ENCODE measurements around the gene ALDH1A3.

ALDH1A3 gene

GRCh38 chr15:100891307-100892012, 11.8 kb downstream of the ALDH1A3 start:
- Histone ChIP-seq H4K20me1 (ENCODE audit: insufficient read depth) (no peaks in the 10 kb centered on the region), H3K9ac (no peak overlapping the region), H3K27me3 (ENCODE audit: insufficient read depth, low read depth) (no peaks in the 10 kb centered on the region), H3K4me2 (no peak overlapping the region), H3K4me1 (ENCODE audit: low read depth, poor library complexity, severe bottlenecking) (no peaks in the 10 kb centered on the region), H3K27ac (no peak overlapping the region), H2AFZ (ENCODE audit: low read depth) (no peak overlapping the region), H3K36me3 (ENCODE audit: insufficient read depth) (no peaks in the 10 kb centered on the region), H3K4me3 (IDR thresholded peaks at IDR 0.05; ENCODE audit: insufficient read depth, low read depth, low read length) (no peak overlapping the region), H3K79me2 (ENCODE audit: insufficient read depth, low read depth) (no peaks in the 10 kb centered on the region)
- TF ChIP-seq, protein P1, sequence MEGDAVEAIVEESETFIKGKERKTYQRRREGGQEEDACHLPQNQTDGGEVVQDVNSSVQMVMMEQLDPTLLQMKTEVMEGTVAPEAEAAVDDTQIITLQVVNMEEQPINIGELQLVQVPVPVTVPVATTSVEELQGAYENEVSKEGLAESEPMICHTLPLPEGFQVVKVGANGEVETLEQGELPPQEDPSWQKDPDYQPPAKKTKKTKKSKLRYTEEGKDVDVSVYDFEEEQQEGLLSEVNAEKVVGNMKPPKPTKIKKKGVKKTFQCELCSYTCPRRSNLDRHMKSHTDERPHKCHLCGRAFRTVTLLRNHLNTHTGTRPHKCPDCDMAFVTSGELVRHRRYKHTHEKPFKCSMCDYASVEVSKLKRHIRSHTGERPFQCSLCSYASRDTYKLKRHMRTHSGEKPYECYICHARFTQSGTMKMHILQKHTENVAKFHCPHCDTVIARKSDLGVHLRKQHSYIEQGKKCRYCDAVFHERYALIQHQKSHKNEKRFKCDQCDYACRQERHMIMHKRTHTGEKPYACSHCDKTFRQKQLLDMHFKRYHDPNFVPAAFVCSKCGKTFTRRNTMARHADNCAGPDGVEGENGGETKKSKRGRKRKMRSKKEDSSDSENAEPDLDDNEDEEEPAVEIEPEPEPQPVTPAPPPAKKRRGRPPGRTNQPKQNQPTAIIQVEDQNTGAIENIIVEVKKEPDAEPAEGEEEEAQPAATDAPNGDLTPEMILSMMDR (conservative IDR thresholded peaks at IDR 0.05; ENCODE audit: low read depth, low read length), result no peak

- Histone ChIP-seq H3K36me3 (ENCODE audit: insufficient read depth) (no peaks in the 10 kb centered on the region), H3K79me2 (ENCODE audit: insufficient read depth, low read depth) (no peaks in the 10 kb centered on the region), H3K27ac (no peak overlapping the region), H2AFZ (ENCODE audit: low read depth) (no peak overlapping the region), H3K4me2 (no peak overlapping the region), H3K4me1 (ENCODE audit: low read depth, poor library complexity, severe bottlenecking) (no peaks in the 10 kb centered on the region), H3K9ac (no peak overlapping the region), H3K4me3 (IDR thresholded peaks at IDR 0.05; ENCODE audit: insufficient read depth, low read depth, low read length) (no peak overlapping the region), H3K27me3 (ENCODE audit: insufficient read depth, low read depth) (no peaks in the 10 kb centered on the region), H4K20me1 (ENCODE audit: insufficient read depth) (no peaks in the 10 kb centered on the region)
- TF ChIP-seq, protein P1 (conservative IDR thresholded peaks at IDR 0.05; ENCODE audit: low read depth, low read length), result no peak
These were observed 12.4 kb downstream of the ALDH1A3 start for GRCh38 chr15:100892013-100892355.

DNA sequence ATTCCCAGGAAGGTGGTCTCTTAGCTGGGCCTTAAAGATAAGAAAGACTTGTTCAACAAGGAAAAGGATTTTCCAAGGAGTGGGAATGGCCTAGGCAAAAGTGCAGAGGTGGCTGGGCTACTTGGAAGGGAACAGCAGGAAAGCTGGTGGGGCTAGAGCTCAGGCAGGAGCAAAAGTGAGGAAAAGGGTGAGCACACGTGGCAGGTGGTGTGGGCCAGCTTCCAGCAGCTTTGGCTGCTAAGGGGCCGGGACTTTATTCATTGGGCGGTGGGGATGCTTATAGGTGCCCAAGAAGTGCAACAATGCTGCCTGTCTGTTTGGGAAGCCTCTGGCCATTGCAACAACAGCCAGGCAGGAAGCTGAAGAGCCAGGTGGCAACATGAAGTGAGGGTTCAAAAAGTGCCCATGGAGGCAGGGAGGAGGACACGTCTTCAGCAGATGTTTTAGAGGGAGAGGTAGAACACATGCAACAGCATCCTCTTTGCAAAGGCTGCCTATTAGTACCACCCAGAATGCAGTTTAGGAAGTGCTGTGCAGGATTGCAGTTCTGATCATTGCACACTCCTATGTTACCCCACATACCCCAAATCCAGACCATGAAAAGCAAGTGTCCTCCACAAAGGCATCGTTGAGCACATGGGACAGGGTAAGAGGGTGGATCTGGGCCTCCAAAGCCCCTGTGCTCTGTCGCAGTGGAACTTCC, 13.8 kb downstream of the ALDH1A3 start:
- Histone ChIP-seq H3K4me2 (no peak overlapping the region), H4K20me1 (ENCODE audit: insufficient read depth) (no peaks in the 10 kb centered on the region), H3K79me2 (ENCODE audit: insufficient read depth, low read depth) (no peaks in the 10 kb centered on the region), H3K27ac (no peak overlapping the region), H3K27me3 (ENCODE audit: insufficient read depth, low read depth) (no peaks in the 10 kb centered on the region), H3K9ac (no peak overlapping the region), H3K4me1 (ENCODE audit: low read depth, poor library complexity, severe bottlenecking) (no peaks in the 10 kb centered on the region), H2AFZ (ENCODE audit: low read depth) (no peak overlapping the region), H3K36me3 (ENCODE audit: insufficient read depth) (no peaks in the 10 kb centered on the region), H3K4me3 (IDR thresholded peaks at IDR 0.05; ENCODE audit: insufficient read depth, low read depth, low read length) (no peak overlapping the region)
- TF ChIP-seq, protein P1 (conservative IDR thresholded peaks at IDR 0.05; ENCODE audit: low read depth, low read length), result no peak

GRCh38 chr15:100893964-100894295, 14.3 kb downstream of the ALDH1A3 start:
- Histone ChIP-seq H2AFZ (ENCODE audit: low read depth) (no peak overlapping the region), H3K9ac (no peak overlapping the region), H4K20me1 (ENCODE audit: insufficient read depth) (no peaks in the 10 kb centered on the region), H3K36me3 (ENCODE audit: insufficient read depth) (no peaks in the 10 kb centered on the region), H3K27me3 (ENCODE audit: insufficient read depth, low read depth) (no peaks in the 10 kb centered on the region), H3K4me3 (IDR thresholded peaks at IDR 0.05; ENCODE audit: insufficient read depth, low read depth, low read length) (no peak overlapping the region), H3K79me2 (ENCODE audit: insufficient read depth, low read depth) (no peaks in the 10 kb centered on the region), H3K4me2 (no peak overlapping the region), H3K4me1 (ENCODE audit: low read depth, poor library complexity, severe bottlenecking) (no peaks in the 10 kb centered on the region), H3K27ac (no peak overlapping the region)
- TF ChIP-seq, protein P1 (conservative IDR thresholded peaks at IDR 0.05; ENCODE audit: low read depth, low read length), result no peak

All from KMS-11 (cell line).